Muscle of back (tissue), 11 donors: ENCODE measurements around the gene GYG1. TPM values are rescaled to one million over a fixed set of nuclear protein-coding genes. Genes with fewer than 3 reads are reported as not detected.

ENCODE experiments used
- DNase-seq, 3 donors: peaks; one replicate each; pipeline versions ENCODE4 v3.0.0 to v3.0.0-alpha.2; 2013
- polyA plus RNA-seq, 10 donors: library from polyadenylated mRNA; unstranded; fragments of 120-200 nt; gene quantifications; one replicate each; pipeline ENCODE4 v1.2.1, GENCODE V29; 2013; ENCODE audit not compliant: insufficient read length in 10 of 10

Gene GYG1
- polyA plus RNA-seq, 10 donors, result 56.7 to 96.9 (median 84.6) TPM

DNA sequence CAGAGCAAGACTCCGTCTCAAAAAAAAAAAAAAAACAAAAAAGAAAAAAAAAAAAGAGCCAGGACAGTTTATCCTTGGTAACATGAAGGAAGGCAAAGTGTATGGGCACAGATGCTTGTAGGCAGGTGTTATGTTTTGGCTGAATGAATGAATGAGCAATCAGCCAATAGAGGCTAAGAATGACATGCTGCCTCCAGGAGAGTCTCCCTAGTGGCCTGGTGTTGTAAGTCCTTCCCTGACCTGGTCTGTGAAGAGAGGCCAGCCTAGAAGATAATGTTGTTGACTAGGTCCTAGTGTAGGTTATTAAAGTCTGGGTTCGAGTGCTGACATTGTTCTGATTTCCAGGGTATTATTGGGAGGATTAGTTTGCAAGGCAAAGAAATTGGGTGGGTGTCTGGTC is 24.9 kb downstream of the GYG1 start:
- no peak for DNase-seq

DNA sequence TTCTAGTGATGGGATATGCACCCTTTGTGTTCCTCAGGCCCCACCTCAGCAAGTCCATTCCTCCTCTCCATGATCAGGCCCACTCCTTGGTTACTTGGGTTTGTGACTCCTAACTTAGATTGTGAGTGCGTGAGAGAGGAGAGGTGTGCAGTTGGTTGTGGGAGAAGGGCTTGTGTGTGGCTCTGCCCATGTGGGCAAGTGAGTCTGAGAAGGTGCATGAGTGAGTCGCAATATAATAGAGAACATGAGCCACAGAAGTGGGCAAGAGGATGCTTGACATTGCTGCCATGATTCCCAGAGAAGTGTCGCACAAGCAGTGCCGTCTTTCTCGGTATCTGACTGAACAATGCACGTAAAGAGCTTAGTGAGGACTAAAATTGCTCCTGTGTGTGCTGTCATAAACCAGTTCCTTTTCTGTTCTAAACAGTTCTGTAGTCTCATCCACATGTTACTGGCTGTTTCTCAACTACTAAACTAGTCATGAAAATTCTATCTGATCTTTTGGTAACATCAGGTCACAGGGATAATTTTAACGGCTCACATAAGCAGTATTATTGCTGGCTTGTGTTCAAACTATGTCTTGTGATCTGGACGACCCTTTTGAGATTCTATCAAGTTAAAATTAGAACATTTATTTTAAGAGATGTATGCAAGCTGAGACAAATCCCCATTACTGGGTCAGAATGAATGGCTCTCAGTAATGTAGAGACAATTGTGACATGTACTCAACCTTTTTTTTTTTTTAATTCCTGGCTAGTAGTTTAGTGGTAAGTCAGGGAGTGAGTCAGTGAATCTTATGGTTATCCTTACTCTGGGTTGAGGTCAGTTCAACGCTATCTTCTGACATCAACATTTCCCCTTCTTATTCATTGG is 25.6 kb downstream of the GYG1 start:
- peak in 2 of 3 donors; percentile 30 to 83 for DNase-seq

DNA sequence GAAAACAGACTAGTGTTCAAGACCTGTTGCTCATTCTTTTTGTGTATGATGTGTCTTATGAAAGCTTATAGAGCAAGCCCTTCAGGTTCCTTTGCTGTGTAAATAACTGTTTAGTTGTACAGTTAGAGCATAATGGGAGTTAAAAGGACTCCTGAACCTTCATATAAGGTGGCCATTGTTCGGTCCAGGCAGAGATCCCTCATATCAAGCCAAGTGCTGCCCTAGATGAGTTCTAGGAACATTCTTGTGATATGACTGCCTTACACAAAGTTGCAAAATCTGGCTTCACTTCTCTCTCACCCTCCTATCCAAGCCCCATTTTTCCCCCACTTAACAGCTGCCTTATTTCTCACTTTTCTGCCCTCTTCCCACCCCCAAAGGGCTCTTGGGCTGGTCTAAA is 26.9 kb downstream of the GYG1 start:
- DNase-seq, result no peak

DNA sequence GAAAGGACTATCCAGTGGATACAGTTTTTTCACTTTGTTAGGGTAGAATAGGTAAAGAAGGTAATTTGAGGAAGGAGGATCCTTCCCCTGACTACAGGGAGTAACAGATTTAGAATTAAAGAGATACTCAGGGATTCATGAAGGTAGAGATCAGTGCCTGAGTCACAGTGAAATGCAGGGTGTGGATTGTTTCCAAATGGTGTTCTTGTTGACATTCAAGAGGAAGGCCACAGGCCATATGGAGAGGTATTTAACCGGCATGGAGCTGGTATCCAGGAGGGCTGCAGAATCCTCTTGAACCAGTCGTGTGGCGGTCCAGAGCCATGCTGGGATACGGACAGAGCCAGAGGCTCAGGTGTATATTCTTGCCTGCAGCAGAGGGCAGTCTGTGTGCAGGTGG is 28.2 kb downstream of the GYG1 start:
- DNase-seq, result no peak

DNA sequence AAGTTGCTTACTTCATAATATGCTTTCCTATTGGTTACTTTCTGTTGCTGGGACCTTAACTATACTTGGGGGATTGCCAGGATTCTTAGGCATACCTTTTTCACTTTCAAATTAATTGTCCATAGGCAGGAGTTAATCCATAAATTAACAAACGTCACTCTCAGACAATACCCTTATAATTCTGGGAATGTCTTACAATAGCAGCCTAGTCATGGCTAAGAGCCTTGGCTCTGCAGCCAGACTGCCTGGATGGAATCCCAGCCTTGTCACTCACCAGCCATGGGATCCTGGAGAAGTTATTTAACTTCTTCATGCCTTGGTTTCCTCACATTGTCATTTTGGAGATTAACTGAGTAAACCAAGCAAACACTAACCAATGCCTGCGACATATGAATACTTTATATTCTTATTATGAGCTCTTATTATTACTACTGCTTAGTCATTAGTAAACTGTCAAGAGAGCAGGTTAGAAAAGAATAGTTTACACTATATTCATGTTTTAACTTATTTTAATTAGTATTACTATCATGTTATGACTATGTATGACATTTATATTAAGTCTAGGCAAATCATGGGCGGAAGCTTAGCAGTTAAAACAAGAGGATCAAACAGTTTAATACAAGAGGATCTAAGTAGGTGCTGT is 29.0 kb downstream of the GYG1 start:
- no peak for DNase-seq

DNA sequence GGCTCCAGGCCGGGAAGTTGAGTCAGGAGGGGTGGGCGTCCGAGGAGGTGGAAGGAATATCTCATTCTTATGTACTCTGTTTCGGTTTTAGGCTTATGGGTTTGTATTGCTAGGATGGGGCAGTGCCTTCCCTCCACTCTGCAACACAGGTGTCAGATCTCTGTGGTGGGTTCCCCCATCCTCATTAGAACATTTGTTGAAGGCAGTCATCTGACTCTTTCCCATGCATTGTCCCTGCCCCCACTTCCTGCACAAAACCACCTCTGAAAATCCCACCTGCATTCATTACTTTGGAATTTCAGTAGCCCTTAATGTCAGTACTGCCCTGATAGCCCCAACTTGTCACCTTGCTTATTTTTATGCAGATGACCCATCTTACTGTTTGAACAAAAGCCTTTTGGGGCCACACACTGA is 29.5 kb downstream of the GYG1 start:
- no peak for DNase-seq

DNA sequence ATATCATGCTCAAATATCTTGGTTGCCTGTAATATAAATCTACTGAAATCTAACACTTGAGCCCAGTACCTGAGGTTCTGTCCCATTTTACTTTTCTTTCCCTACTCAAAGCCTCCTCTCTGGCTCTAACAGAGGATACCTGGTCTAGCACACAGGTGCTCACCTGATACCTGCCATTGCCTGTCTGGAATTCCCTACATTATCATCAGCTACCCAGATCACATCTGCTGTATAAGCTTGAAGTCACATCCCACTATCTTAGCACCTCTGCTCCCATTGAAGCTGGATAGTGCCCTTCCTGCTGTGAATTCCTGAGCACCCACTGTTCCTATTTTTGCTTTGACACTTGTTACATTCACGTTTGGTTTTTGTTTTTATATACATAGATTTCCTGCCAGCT is 30.5 kb downstream of the GYG1 start:
- DNase-seq, result no peak

DNA sequence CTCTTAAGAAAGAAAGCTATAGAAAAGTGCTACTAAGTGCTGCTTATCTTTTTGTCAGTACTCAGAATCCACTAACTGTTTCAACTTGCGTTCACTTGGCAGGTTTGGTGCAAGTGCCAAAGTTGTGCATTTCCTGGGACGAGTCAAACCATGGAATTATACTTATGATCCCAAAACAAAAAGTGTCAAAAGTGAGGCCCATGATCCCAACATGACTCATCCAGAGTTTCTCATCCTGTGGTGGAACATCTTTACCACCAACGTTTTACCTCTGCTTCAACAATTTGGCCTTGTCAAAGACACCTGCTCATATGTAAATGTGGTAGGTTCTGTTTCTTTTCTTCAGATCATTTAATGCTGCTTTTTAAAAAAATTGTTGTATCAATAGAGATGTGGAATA is 32.6 kb downstream of the GYG1 start:
- DNase-seq, result no peak

DNA sequence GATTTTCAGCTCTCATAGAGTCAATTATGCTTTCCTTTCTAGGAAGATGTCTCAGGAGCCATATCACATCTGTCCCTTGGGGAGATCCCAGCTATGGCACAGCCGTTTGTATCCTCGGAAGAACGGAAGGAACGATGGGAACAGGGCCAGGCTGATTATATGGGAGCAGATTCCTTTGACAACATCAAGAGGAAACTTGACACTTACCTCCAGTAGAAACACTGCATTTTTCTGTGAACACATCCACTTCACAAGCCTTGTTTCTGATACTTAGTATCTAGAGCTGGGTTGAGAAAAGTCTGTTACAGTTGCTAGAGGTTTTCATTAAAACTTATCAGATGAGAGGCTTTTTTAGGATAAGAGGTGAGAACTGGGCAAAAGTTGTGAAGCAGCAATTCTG is 35.4 kb downstream of the GYG1 start:
- no peak for DNase-seq

DNA sequence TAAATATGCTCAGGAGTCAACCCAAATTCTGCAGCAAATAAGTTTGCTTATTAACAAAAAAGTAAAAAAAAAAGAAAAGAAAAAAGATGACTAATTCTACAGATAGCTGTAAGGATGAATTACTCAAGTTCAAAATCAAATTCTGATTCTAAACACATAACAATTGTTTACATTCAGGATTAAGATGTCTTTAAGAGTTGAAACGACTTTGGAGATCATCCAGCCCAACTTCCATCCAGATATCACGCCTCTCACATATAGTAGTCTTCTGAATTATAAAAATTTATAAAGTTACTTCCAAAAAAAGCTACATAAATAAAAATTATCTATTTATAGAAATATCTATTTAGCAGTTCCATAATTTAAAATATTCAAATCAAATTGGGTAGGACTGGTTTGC is 39.8 kb downstream of the GYG1 start:
- no peak for DNase-seq

DNA sequence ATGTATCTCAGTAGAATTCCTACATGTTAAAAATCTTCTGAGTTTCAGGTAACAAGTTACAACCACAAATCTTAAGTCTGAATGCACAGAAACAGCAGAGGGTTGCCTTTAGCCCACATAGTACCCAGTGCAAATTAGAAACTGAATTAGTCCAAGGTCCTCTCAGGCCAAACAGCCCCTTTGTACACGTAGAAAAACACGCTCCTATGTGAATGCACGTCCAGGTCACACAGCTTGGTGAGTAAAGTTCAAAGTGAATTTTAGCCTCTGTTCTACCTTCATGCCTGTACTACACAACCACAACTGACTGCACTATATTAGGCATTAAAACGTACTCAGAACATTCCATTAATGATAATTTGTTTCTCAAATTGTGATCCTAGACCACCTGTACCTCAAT is 46.3 kb downstream of the GYG1 start:
- no peak for DNase-seq

DNA sequence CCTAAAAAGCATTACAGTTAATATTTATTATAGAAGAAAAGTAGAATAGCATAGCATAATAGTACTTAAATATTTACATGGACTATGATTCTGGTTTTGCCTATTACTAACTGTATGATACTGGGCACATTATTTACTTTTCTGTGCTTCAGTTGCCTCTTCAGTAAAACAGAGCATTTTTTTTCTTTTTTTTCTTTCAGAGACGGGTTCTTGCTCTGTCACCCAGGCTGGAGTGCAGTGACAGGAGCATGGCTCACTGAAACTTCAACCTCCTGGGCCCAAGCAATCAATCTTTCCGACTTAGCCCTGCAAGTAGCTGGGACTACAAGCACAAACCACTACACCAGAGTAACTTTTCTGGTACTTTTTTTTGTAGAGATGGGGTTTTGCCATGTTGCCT is 47.0 kb downstream of the GYG1 start:
- no peak for DNase-seq

DNA sequence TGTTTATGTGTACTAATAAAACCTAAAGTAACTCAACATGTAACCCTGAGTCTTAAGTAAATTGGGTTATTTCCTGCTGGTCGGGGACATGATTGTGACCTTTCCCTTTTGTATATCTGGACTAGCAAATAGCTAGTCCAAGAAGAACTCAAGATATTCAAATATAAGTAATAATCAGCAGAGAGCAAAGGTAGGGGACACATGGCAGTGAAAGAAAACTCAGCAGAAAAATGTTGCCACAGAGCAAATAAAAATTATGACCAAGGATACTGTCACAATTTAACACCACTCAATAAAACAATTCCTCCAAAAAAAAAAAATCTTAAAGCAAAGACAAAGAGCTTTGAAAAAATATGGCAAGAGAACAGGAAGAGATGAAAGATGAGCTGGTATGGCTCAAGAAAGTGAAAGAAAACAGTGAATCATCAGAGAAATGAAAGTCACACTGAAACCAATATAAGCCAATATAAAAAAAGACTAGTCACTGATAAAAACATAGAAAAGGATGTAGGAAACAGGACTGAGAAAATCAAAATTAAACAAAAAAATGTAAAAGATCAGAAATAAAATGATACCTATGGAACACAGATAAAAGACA is 51.5 kb downstream of the GYG1 start:
- no peak for DNase-seq

DNA sequence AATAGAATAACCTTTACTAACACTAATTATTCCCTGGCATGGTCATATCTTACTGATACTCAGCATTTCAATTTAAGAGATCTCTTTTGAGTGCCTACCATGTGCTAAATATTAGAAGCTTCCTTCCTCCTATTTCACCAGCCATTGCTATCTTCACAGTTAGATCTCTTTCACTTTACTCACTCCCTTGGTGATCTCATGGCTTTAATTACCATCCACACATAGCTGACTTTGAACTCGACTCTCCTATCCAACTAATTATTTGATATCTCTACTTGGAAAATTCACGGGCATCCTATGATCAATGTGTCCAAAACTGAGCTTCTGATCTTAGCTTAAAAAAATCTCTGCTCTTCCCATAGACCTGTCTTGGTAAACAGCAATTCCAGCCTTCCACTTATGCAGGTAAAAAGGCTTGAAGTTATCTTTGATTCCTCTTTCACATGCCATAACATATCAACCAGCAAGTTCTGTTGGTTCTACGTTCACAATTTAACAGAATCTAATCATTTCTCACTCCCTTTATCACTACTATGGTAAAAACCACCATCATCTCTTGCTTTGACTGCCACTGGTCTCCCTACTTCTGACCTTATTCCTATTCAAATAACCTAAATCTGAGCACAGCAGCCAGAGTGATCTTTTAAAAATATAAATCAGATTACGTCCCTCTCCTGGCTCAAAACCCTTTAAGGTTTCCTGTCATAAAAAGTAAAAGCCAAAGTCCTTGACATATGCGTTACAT is 53.2 kb downstream of the GYG1 start:
- no peak for DNase-seq

DNA sequence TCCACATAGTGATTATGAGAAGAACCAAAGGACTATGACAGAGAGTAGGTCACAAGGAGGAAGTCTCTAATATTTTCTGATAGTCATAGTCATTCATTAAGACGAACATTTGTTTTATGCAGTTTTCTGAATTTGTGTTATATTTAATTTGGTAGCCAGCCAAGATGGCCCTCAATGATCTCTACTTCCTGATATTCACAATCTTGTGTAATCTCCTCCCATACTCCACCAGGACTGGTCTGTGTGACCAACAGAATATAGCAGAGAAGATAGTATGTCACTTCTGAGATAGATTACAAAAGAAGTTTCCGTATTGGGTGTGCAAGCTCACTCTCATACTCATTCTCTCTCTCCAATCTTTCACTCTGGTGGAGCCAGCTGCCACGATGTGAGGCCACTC is 64.2 kb downstream of the GYG1 start:
- DNase-seq, result no peak

DNA sequence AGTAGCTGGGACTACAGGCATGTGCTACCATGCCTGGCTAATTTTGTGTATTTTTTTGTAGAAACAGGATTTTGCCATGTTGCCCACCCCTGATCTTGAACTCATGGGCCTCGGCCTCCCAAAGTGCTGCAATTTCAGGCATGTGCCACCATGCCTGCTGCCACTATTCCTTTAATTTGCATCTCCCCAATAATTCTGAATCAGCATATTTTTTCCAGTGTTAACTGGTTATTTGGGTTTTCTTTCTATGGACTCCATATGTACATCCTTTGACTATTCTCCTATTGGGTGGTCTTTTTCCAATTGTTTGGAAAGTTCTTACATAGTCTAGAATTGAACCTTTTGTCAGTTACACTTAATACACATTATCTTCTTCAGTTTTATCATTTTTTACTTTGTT is 66.9 kb downstream of the GYG1 start:
- DNase-seq, result no peak

DNA sequence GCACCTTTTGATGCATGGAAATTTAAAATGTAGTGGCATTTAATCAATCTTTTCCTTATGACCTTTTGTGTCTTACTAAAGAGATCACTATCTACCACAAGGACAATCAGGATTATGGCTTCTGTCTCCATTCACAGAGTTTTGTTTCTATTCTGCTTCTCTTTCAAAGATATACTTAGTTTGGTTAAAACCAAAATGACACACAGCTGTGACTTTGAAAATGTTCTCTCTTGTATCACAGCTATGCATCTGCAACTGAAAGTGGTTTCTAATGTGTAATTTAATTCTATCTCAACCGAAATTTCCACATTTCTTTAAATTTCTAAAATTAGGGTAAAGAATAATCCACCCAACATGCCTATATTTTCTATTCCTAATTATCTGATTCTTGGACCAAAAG is 67.3 kb downstream of the GYG1 start:
- no peak for DNase-seq

DNA sequence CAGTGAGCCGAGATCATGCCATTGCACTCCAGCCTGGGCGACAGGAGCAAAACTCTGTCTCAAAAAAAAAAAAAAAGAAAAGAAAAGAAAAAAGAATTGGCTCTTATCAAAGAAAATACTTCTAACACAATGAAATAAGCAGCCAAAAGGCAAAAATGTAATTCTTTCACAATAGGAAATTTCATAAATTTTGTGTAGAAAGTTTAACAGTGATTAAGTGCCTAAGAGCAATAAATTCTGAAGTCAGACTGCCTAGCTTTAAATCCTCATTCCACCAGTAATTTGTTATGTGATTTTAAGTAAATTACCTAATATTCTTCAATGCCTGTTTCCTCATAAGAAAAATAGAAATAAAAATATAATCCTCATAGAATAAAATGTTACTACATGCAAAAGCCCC is 70.4 kb downstream of the GYG1 start:
- DNase-seq, result no peak

DNA sequence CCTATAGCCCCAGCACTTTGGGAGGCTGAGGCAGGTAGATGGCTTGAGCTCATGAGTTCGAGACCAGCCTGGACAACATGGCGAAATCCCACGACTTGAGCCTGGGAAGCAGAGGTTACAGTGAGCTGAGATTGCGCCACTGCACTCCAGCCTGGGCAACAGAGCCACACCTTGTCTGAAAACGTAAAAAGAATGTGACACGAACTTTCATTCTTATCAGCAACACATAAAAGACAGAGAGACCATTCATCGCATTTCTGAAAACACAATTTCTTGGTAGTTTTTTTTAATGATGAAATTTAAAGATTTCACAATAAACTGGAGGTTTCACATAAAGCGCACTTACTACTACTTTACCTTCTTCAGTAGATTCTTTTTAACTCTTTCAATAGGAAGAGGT is 76.5 kb downstream of the GYG1 start:
- DNase-seq, result no peak
